Amniotic stem cell (primary cell): ENCODE results near the gene ERVFRD-1.
A peak's percentile ranks its signal among the peaks of the same experiment; 100 is the strongest.
"Not testable (repeated sequence)": the region's sequence is repeated elsewhere in the genome, so short reads cannot be mapped to it uniquely, and the experiment has no call there.

Source experiments
- DNase-seq: peaks from one replicate; lab custom pipeline; 2025; lab: John Stamatoyannopoulos, UW

Gene ERVFRD-1

GRCh38 chr6:11129908-11130565 lies 18.5 kb upstream of the ERVFRD-1 start:
- DNase-seq: no peak

- DNase-seq: no peak
Observed at GRCh38 chr6:11128608-11129007, 17.1 kb upstream of the ERVFRD-1 start.

- no peak for DNase-seq
Observed at GRCh38 chr6:11126876-11127275, 15.4 kb upstream of the ERVFRD-1 start.

- DNase-seq: no peak
Observed at GRCh38 chr6:11123978-11124377, 12.5 kb upstream of the ERVFRD-1 start.

- no peak for DNase-seq
Observed at GRCh38 chr6:11122380-11122779, 10.9 kb upstream of the ERVFRD-1 start.

GRCh38 chr6:11121851-11122250 lies 10.3 kb upstream of the ERVFRD-1 start:
- DNase-seq: no peak

- DNase-seq: no peak
Observed at GRCh38 chr6:11120271-11121005, 8.9 kb upstream of the ERVFRD-1 start.

GRCh38 chr6:11115808-11116536 lies 4.4 kb upstream of the ERVFRD-1 start:
- not testable (repeated sequence) for DNase-seq

- DNase-seq: no peak
Observed at GRCh38 chr6:11113038-11113437, 1.5 kb upstream of the ERVFRD-1 start.

- no peak for DNase-seq
Observed at GRCh38 chr6:11111769-11112437, 378 bp upstream of the ERVFRD-1 start.

- no peak for DNase-seq
Observed at GRCh38 chr6:11108726-11109125, 2.8 kb downstream of the ERVFRD-1 start.

GRCh38 chr6:11103065-11103464 lies 8.5 kb downstream of the ERVFRD-1 start:
- DNase-seq: no peak

GRCh38 chr6:11101417-11101816 lies 10.1 kb downstream of the ERVFRD-1 start:
- no peak for DNase-seq

- DNase-seq: no peak
Observed at GRCh38 chr6:11098004-11098403, 13.5 kb downstream of the ERVFRD-1 start.

GRCh38 chr6:11097476-11097875 lies 14.0 kb downstream of the ERVFRD-1 start:
- DNase-seq: no peak

- DNase-seq: no peak
Observed at GRCh38 chr6:11096109-11096508, 15.4 kb downstream of the ERVFRD-1 start.

GRCh38 chr6:11094941-11095340 lies 16.6 kb downstream of the ERVFRD-1 start:
- no peak for DNase-seq

- DNase-seq: no peak
Observed at GRCh38 chr6:11094411-11094851, 17.1 kb downstream of the ERVFRD-1 start.

- peak; percentile 94 for DNase-seq
Observed at GRCh38 chr6:11093626-11094410, 17.7 kb downstream of the ERVFRD-1 start, which contains the start of gene SMIM13. TSS of gene SMIM13 (plus strand) at chr6:11093834. CDS start at chr6:11094314, 480 bp downstream.

- DNase-seq: no peak
Observed at GRCh38 chr6:11093376-11093625, 18.2 kb downstream of the ERVFRD-1 start.

- DNase-seq: no peak
Observed at GRCh38 chr6:11092668-11093375, 18.7 kb downstream of the ERVFRD-1 start.
